Measurements from ENCODE around the gene ZMYM5. TPM values are rescaled to one million over a fixed set of nuclear protein-coding genes. Genes with fewer than 3 reads are reported as not detected.
"Not testable (repeated sequence)": the region's sequence is repeated elsewhere in the genome, so short reads cannot be mapped to it uniquely, and the experiment has no call there.

Gene ZMYM5
- 6.8 and 9.0 TPM in 2 replicates for total RNA-seq (2014; rRNA removed; shearing (Covaris generic))

DNA sequence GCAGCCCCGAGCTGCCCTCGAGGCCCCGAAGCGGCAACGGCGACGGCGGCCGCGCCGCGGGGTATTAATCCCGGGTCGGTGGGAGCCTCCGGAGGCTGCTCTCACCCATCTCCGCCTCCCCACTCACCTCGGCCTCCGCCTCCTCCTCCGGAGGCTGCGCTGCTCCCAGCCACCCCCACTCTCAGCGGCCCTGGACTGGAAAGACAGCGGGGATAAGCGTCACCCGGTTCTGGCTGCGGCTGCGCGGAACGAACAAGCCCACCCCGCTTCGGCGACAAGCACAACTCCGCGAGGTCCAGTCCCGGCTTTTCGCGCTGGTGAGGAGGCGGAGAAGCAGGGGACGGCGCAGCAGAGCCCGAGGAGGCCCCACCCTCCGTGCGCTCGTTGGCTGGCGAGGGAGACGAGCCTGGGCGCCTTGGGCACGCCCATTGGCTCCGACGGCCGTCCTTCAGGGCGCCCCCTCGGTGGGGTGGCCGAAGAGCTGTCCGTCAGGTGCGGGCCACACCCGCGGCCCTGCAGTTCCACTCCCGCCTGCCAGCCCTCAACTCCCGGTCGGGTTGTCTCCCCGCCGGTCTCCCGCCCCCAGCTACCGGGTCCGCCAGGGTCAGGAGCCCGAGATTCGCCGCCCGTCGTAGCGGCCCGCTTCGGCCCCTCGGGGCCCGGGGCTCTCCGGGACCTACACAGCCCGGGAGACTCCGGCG lies at the start of gene ZMYM5:
TSS of gene ZMYM5 (minus strand) at position 327 of the 701 bp plus-strand sequence. CDS start 11,469 bp downstream, outside the sequence.
- peak; percentile 95 for DNase-seq (ENCODE audit: low spot score)

DNA sequence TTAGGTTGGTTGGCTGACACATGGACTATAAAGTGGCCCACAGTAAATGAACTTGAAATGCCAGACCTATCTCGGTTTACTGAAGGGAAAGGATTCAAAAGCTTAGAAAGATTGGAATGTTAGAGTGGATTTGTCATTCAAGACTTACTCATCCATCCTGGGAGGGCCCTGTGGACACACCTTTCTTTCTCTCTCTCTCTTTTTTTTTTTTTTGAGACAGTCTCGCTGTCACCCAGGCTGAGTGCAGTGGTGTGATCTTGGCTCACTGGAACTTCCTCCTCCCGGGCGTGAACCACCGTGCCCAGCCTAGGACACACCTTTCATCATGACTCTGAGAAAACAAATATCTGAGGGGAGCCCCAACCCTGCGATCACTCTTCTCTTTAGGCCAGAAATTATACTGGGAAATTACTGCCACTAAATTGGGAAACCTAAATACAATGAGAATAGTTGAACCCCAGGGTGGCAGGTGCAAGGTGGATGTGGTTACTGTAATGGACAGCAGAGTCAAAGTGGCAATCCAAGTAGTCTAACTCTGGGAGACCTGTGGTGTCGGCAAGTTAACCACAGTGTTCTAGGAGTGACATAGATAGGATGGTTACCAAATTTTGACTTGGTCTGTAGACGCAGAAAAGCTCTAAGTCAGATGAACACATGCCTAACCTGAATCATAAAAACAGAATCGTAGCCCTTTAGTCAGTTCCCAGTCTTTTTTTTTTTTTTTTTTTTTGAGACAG lies 47.1 kb upstream of the ZMYM5 start:
- no peak for DNase-seq (ENCODE audit: low spot score)

DNA sequence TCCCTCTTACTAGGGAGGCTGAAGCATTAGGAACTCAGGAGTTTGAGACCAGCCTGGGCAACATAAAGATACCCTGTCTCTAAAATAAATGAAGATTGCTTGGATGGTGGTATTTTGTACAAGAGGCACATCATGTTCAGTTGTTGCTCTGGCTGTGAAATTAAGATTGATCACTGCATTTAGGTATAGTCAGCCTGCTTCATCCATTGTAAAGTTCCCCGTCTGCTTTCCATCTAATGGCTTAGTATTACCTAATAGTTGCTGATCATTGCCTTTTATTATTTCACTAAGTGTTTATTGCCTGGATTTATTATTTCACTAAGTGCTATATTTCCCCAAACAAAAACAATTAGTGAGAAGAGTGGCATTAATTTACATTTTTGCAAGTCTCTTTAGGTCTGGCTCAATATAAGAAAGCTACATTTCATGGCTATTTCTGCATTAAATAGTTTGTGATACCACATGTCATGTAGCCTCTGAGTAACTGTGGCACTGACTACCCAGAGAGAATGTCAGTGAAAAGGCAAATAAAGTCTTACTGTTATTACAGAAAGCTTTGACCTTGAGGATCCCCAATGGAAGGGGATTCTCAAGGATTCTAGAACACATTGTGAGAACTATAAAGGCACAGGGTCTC lies 45.0 kb upstream of the ZMYM5 start:
- DNase-seq (ENCODE audit: low spot score) = no peak

DNA sequence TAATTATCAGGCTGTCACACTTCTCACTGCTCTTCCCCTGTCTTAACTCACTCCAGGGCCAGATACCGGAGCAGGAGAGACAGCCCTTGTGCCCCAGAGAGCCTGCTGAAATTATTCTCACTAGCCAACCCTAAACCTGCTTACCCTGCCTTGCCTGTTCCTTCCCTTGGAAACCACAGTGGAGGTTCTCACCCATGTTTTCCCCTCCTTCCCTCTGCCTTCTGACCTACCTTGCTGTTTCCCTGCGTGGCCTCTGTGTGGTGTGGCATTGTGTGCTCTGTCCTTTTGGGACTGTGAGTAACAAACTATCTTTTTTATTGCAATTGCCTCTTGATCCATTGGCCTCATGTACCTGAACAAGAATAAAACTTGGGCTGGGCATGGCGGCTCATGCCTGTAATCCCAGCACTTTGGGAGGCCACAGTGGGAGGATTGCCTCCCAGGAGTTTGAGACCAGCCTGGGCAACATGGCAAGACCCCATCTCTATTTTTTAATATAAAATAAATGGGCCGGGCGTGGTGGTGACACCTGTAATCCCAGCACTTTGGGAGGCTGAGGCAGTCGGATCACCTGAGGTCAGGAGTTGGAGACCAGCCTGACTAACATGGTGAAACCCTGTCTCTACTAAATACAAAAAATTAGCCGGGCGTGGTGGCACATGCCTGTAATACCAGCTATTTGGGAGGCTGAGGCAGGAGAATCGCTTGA lies 42.2 kb upstream of the ZMYM5 start:
- DNase-seq (ENCODE audit: low spot score) = not testable (repeated sequence)

DNA sequence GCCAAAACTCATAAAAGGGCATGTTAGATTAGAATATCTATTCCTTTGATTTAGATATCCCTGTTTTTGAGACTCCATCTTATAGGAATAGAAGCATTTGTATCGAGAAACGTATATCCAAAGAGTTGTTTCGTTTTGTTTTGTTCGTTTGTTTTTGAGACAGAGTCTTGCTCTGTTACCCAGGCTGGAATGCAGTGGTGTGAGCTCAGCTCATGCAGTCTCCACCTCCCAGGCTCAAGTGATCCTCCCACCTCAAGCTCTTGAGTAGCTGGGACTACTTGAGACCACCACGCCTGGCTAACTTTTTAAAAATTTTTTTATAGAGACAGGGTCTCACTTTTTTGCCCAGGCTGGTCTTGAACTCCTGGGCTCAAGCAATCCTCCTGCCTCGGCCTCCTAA lies 26.6 kb upstream of the ZMYM5 start:
- DNase-seq (ENCODE audit: low spot score) = no peak

DNA sequence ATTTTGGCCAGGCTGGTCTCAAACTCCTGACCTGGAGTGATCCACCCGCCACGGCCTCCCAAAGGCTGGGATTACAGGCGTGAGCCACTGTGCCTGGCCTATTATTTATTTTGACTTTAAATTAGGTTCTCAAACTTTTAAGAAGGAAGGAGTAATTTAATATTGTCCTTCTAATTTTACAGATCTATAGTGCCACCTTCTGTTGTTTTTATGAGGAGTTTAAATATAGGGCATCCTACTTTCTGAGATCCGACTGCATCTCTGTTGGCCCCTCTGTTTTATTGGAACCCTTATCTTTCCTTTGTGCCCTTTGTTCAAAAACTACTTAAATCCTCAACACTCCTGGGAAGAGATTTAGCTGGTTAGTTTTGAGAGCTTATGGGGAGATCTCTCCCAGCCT lies 25.4 kb upstream of the ZMYM5 start:
- DNase-seq (ENCODE audit: low spot score) = no peak

DNA sequence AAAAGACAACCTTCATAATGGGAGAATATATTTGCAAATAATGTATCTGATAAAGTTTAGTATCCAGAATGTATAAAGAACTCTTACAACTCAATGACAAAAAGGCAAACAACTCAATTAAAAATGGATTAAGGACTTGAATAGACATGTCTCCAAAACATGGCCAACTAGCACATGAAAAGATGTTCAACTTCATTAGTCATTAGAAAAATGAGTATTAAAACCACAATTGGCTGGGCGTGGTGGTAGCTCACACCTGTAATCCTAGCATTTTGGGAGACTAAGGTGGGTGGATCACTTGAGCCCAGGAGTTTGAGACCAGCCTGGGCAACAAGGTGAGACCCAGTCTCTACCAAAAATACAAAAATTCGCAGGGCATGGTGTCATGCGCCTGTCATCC lies 18.8 kb upstream of the ZMYM5 start:
- no peak for DNase-seq (ENCODE audit: low spot score)

DNA sequence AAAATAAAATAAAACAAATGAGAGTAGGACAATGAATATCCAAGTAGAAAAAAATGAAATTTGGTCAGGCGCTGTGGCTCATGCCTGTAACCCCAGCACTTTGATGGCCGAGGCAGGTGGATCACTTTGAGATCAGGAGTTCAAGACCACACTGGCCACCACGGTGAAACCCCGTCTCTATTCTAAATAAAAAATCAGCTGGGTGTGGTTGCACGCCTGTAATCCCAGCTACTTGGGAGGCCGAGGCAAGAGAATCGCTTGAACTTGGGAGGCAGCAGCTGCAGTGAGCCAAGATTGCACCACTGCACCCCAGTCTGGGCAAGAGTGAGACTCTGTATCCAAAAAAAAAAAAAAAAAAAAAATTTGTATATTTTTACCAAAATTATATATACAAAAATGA lies 18.2 kb upstream of the ZMYM5 start:
- DNase-seq (ENCODE audit: low spot score) = no peak

DNA sequence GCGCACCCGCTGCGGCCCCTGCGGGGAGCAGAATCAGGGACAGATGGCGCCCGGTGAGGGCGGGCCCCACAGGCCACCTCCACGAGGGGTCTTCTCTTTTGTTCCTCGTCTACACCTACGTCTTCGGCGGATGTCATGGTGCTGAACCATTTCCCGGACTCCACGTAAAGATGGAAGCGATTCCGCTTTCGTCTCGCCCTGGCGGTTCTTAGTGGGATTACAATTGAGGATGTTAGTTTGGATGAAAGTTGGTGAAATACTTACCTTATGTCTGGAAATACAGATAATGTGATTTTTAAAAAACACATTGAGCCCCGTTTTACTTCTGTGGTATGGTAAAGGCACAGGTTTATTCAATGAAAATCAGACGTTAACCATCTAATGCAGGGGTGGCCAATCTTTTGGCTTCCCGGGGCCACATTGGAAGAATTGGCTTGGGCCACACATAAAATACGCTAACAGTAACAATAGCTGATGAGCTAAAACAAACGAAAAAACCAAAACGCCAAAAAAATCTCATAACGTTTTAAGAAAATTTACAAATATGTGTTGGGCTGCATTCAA lies 1.4 kb upstream of the ZMYM5 start:
- DNase-seq (ENCODE audit: low spot score) = peak; percentile 59

DNA sequence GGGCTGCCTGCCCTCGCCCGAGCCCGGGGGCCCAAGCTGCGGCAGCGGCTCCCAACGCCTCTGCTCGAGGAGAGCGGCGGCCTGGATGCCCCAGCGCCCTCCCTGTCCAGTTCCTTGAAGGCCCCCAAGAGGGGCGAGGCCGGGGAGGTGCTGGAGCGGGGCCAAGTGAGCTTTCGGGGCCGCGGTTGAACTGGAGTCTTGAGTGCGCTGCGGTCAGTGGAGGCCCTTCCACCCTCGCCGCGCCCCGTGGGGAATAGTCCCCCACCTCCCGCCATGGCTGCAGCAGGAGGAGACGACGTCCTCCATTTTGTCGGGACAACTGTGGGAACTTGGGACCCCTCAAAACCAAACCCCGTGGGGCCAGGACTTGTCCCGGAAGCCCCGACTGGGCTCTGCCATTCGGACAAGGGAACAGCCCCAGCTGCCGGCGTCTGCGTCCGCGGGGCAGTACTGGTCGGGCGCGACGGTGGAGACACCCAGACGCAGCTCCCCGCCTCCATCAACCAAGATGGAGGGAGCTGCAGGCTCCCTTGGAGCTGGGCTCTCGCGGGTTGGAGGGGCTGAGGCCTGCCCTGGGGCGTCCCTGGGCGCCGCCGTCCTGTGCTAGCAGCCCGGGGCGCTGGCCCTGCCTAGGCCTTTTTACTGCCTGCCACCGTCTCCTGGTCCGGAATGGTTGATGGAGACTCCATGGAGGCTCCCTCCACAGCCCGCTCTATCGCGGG lies 736 bp upstream of the ZMYM5 start:
- peak; percentile 48 for DNase-seq (ENCODE audit: low spot score)

DNA sequence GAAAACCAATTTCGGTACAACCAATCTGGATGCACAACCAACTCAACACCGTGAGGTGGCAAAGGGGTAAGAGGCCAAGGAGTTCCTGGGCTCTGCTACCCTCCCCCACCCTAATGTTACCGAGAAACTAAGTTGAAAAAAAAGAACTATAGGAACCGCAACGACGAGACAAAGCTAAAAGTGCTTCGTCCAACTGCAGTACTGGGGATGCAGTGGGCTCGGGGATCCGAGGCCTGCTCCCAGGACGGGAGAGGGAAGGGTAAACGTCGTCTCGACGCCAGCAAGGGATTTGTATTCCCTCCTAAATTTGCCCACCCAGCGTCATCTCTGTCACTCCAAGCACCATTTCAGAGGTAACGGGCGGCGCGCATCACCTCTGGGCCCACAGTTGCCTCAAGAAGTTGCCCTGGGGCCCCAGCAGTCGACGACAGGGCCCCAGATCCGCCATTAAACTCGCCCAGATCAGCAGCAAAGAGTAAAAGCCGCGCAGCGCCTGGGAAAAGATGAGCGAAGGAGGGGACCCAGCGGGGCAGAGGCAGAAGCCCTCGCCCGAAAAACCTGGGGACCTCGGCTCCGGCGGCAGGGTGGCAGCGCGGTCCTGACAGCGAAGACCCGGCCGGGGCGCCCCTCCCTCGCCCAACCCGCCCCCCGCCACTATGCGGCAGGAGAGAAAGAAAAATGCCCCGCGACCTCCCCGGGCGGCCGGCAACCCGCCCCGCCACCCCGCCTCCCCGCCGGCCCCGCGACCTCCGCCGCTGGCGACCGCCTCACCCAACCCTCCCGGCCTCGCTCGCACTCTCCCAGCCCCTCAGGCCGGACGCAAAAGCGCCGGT lies 752 bp downstream of the ZMYM5 start:
- peak; percentile 6 for DNase-seq (ENCODE audit: low spot score)

DNA sequence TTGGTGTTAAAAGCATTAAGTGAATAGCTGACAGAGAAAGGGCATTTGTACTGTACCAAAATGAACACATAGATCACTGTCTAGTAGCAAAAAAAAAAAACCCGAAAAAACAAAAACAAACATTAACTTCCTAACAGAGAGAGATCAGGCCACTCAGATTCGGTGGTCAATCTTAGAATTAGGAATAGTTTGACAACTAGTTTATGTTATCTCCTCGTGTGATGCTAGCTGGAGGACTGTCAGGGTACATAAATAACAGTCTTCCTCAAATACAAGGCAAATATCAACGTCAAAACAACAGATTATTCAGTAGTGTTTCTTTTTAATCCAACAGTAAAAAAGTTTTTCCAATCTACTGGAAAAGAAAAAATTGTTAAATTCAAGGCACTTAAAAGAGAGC lies 1.7 kb downstream of the ZMYM5 start:
- DNase-seq (ENCODE audit: low spot score) = no peak

DNA sequence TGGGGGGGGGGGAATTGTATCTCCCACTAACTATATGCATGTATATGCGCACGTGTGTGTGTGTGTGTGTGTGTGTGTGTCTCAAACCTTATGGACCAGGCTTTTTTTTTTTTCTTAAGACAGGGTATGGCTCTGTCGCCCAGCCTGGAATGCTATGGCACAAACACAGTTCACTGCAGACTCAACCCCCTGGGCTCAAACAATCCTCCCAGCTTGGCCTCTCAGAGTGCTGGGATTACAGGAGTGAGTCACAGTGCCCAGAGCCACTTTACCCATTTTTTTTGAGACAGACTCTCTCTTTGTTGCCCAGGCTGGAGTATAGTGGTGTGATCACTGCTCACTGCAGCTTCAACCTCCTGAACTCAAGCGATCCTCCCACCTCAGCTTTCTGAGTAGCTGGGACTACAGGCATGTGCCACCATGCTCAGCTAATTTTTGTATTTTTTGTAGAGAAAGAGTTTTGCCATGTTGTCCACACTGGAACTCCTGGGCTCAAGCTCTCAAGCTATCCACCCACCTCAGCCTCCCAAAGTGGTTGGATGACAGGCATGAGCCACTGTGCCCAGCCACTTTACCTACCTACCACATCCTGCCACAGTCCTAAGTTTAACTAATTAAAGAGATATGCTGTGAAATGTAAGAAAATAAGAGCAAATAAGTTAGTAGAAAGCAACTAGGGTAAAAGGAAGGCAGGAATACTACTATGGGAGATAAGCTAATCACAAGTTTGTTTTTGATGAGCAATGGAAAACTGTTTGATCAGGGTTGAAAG lies 2.4 kb downstream of the ZMYM5 start:
- DNase-seq (ENCODE audit: low spot score) = peak; percentile 65

DNA sequence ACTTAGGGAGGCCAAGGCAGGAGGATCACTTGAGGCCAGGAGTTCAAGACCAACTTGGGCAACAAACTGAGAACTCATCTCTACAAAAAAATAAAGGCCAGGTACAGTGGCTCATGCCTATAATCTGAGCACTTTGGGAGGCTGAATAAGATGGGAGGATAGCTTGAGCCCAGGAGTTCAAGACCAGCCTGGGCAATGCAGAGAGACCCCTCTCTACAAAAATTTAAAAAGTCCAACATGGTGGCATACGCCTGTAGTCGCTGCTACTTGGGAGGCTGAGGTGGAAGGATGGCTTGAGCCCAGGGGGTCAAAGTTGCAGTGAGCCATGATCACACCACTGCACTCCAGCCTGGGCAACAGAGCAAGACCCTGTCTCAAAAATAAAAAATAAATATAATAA lies 5.8 kb downstream of the ZMYM5 start:
- DNase-seq (ENCODE audit: low spot score) = not testable (repeated sequence)

DNA sequence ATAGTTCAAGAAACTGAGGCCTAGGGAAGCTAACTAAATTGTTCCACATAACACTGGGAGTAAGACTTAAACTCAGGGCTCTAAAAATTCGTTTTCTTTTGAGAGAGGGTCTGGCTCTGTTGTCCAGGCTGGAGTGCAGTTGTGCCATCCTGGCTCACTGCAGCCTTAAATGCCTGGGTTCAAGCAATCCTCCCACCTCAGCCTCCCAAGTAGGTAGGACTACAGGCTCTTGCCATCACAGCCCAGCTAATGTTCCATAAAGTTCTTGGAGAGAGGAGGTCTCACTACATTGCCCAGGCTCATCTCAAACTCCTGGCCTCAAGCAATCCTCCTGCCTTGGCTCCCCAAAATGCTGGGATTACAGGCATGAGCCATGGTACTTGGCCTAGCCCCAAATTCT lies 10.7 kb downstream of the ZMYM5 start:
- no peak for DNase-seq (ENCODE audit: low spot score)

DNA sequence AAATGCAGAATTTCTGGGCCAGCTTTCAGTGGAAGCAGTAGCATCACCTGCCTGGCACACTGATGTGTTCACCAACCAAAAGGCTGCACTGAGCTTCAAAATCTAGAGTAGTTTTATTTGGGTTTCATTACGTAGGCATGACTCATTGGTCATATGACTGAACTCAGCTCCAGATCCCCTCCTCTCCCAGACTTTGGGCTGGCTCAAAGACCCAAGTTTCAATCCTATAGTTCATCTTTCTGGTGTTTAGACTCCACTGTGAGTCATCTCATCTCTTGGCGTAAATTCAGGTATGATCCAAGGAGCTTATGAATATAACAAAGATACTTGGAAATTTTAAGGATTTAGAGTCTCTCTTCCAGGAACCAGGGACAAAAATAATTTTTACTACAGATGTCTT lies 17.7 kb downstream of the ZMYM5 start:
- DNase-seq (ENCODE audit: low spot score) = peak; percentile 71

DNA sequence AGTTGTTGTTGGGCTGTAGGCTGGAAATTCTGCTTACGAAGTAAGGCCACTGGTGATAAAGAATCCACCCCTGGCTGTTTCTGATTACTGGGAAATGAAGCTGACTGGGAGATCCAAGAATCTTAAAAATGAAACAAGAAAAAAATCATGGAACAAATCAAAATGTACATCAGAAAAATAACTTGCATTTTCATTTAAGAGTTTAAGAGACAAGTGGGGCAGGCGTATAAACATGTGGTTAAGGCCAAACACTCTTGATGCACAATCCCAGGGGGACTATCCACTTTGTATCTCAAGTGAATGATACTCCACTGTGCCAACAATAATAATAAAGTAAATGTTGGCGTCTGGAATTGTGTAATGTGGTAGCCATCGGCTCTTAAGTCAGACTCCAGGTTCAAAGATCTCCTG lies 24.6 kb downstream of the ZMYM5 start:
- no peak for DNase-seq (ENCODE audit: low spot score)

DNA sequence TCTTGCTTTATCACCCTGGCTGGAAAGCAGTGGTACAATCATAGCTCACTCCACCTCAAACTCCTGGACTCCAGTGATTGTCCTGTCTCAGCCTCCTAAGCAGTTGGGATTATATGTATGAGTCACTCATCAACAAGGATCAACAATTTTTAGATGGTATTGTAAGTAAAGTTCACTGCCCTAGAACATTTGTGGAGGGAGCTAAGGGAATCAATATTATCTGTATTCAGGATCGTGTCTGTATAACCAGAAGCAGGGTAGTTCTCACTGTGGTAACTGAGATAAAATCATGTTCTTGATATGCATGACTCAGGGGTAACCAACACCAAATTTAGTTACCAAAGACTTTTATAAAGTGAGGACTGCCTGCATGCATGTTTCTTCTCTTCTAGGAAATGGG lies 27.0 kb downstream of the ZMYM5 start:
- DNase-seq (ENCODE audit: low spot score) = no peak

DNA sequence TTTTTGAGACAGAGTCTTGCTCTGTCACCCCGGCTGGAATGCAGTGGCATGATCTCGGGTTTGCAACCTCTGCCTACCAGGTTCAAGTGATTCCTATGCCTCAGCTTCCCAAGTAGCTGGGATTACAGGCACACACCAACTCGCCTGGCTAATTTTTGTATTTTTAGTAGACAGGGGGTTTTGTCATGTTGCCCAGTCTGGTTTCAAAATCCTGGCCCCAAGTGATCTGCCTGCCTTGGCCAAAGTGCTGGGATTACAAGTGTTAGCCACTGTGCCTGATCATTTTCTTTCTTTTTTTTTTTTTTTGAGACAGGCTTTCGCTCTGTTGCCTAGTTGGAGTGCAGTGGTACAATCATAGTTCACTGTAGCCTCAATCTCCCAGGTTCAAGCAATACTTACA lies 28.7 kb downstream of the ZMYM5 start:
- no peak for DNase-seq (ENCODE audit: low spot score)

DNA sequence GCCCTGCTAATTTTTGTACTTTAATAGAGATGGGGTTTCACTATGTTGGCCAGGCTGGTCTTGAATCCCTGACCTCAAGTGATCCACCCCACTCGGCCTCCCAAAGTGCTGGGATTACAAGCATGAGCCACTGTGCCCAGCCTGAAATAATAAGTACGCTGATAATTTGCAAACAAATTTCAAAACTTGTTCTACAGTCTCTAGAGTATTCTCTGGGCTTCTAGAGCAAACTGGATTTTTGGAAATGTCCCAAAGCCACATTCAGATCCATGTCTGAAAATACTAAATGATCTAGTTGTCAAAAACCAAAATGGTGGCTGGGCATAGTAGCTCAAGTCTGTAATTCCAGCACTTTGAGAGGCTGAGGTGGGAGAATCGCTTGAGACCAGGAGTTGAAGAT lies 40.8 kb downstream of the ZMYM5 start:
- DNase-seq (ENCODE audit: low spot score) = no peak

Measured in H4 (cell line).